ENCODE data around the gene MED15.

DNA sequence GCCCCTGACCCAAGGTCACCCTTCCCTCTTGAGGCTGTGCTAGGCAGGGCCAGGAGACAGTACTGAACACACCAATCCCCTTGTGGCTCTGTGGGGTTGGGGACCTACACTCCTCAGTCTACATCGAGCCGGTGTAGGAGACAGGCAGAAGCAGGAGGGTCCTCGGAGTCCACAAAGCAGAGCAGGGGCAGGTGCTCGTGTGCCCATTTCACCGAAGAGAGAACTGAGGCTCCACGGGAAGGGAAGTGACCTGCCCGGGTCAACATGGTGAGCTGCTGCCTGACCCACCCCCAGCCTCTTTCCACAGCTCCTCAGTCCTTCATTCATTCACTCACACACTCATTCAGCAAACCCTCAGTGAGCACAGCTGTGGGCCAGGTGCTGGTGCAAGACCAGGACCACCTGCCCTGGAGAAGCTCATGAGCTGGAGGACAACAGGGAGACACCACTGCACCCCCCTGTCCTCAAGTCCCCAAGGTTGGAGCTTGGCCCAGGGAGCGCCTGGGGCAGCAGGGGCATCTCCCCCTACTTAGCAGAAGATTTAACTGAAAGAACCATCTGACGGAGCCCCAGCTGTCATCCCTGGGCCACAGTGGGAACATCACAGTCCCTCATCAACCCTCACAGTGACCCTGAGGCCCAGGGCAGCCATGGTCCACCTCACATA lies 127.3 kb downstream of the MED15 start:
- TF ChIP-seq EZH2phosphoT487 (IDR thresholded peaks at IDR 0.05) (no peak), EZH2 (IDR thresholded peaks at IDR 0.05) (no peak)
- TF ChIP-seq, protein P1, sequence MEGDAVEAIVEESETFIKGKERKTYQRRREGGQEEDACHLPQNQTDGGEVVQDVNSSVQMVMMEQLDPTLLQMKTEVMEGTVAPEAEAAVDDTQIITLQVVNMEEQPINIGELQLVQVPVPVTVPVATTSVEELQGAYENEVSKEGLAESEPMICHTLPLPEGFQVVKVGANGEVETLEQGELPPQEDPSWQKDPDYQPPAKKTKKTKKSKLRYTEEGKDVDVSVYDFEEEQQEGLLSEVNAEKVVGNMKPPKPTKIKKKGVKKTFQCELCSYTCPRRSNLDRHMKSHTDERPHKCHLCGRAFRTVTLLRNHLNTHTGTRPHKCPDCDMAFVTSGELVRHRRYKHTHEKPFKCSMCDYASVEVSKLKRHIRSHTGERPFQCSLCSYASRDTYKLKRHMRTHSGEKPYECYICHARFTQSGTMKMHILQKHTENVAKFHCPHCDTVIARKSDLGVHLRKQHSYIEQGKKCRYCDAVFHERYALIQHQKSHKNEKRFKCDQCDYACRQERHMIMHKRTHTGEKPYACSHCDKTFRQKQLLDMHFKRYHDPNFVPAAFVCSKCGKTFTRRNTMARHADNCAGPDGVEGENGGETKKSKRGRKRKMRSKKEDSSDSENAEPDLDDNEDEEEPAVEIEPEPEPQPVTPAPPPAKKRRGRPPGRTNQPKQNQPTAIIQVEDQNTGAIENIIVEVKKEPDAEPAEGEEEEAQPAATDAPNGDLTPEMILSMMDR (IDR thresholded peaks at IDR 0.05) = no peak

Data from neural progenitor cell (in vitro differentiated cells).